GM18909 (cell line): ENCODE results near the gene TEX13A.
"Not testable (repeated sequence)": the region's sequence is repeated elsewhere in the genome, so short reads cannot be mapped to it uniquely, and the experiment has no call there.

Source experiments
- ATAC-seq: cut with Tn5 transposase; IDR thresholded peaks from one replicate; pipeline ENCODE4 v1.9.1; 2021; ENCODE audit warnings: mild to moderate bottlenecking; ENCODE audit not compliant: unreplicated experiment, poor library complexity

Gene TEX13A, protein sequence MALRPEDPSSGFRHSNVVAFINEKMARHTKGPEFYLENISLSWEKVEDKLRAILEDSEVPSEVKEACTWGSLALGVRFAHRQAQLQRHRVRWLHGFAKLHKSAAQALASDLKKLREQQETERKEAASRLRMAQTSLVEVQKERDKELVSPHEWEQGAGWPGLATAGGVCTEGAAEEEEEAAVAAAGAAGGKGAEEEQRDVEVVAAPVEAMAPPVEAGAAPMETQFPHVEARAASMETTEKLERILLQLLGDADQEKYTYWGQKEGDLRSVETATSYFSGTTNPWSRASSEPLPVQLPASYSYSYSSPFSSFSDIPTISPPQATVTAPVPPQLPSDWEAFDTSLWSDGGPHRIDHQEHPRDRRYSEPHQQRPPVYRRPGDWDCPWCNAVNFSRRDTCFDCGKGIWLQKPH

DNA sequence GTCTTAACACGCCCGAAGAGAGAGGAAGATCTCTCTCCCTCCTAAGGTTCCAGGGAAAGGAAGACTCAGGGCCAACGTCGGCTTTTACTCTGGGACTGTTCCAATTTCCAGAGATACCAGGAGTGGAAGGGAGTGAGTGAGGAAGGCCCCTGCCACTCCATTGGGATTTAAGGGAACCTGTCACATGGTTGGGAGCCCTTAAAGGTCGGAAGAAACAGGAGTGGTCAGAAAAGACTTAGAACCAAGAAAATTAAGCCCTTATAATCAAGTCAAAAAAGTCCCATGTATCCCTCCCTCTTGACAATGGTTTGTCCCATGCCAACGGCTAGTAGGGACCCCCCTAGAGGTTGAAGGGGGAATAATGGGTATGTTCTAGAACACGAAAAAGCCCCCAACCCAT, at the start of gene TEX13A:
TEX13A (minus strand) TSS at position 59 of the 400 bp plus-strand sequence. CDS start 297 bp downstream, outside the sequence.
- no peak for ATAC-seq

DNA sequence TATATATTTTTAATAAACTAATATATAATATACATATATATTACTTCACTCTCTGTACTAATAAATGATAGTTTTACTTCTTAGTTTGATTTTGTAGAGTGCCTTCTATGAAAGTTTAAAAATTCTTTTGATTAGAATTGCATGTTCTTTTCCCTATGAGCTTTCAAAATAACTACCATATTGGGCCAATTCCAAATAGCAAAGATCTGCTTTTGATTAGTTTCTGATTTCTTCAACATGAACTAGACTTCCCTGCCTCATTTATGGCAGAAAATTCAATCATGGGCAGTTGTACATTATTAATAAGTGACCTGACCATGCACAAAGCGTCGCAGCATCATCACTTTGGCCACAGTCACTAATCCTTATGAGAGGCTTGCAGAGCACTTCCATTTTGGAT, 48.9 kb upstream of the TEX13A start:
- ATAC-seq, result no peak

DNA sequence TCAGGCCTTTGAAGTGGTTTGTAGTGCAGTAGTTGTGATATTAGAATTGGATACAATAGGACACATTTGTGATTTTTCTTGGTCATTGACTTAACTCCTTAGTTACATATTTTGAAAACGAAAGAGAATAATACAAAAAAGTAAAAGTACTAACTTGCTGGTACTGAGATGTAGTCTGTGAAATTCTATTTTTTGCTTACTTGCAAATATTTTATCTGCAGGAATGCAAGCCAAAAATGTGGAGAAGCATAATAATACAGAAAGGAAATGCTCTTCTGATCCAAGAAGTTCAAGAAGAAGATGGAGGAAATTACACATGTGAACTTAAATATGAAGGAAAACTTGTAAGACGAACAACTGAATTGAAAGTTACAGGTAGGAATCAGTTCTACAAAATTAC, 46.7 kb upstream of the TEX13A start:
- no peak for ATAC-seq

DNA sequence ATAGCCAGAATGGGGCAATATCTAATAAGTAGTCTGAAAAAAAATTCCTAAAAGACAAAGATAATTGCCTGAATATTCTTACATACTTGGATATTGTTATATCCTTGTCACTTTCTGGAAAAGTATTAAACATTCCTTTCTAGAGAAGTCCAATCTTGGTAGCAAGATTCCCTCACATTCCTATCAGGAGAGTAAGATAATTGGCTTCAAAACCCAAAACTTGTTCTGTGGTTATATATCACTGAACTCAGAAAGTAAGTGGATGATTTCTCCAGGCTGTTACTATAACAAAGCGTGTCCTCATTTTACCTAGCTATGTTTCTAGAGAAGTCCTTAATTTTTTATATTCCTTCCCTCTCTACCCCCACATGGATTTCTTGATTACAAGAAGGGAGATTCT, 46.0 kb upstream of the TEX13A start:
- ATAC-seq, result no peak

DNA sequence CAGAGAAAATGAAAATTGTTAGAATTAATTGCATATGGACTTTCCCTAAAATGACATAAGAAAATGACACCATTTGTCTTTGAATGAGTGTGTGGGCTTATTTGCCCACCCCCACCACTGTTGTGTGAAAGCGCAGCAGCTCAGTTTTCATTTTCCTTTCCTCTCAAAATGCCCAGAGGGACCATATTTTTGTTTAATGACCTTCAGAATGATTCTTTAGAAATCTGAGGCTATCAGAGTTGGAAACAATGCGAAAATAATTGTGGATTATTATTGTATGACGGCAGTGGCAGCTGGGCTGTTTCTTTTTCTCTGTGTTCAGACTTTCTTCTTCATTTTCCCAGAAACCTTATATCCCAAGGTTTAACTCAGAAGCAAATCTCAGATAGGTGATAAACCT, 44.6 kb upstream of the TEX13A start:
- no peak for ATAC-seq

DNA sequence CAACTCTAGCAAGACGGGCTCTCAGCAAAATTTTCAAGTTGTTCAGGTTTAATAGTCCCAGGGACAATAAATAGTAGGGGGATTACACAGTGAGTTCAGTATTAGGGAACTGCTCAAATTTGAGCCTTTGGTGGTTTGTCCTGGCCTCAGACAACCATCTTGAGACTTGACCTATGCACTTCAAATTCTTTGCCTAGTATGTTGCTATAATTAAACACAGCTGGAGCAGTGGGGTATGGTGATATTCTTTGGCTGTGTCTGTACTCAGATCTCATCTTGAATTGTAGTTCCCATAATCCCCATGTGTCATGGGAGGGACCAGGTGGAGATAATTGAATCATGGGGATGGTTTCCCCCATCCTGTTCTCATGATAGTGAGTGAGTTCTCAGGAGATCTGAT, 43.3 kb upstream of the TEX13A start:
- ATAC-seq, result no peak

DNA sequence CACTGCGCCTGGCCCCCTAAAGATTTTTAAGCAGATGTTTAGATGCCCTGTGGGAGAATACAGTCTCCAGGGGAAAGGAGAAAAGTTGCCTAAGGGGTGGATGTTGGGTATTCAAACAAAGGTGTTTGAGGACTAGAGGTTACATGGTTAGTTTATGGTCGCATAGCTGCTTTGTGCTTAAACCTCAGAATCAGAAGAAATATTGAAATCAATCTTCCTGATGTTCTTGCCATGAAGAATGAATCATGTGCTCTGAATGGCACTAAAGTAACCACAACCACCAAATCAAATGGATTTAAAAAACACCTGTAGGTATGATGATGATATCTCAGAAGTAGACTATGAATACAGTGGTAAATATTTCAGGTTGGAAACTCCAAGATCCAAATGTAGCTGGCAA, 42.7 kb upstream of the TEX13A start:
- no peak for ATAC-seq

DNA sequence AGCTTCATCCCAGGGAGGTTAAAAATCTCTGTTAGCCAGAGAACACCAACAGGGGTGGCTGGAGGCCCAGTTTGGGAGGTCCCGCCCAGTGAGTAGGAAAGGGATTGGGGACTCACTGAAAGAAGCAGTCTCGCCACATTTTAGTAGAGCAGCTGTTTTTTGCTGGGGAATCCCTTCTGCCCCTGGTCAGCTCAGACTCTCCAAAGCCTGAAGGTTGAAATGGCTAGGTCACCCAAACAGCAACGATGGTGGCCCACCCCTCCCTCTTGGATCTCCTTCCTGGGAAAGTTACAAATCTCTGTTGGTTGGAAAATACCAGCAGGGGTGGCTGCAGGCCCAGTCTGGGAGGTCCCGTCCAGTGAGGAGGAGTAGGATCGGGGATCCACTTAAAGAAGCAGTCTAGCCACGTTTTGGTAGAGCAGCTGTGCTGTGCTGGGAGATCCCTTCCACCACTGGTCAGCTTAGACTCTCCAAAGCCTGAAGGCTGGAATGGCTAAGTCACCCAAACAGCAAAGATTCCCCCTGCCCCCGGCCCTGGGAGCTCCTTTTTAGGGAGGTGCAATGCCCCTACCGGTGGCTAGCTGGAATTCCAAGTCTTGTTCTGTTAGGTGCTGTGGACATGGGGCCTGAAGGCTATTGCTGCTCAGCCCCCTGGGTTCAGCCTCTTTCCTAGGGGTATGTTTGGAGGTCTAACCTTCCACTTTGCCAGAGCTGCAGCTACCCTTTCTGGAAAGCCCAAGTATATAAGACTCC, 40.0 kb upstream of the TEX13A start:
- no peak for ATAC-seq

DNA sequence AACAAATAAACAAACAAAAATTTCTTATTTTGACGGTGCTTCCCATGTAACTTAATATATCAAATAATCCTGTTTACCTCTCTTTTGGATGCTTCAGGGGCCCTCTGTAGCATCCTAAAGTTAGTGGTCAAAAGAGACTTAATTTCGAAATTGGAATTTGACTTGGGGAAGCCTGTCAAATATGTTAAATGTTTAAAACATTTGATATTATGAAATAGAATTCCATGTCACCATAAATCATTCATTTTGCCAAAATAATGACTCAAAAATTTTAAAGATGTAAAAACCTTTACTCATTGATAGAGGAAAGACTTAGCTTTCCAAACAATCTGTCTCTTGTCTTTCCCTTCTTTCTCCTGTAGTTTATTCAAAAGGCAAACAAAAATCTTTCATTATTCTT, 20.6 kb upstream of the TEX13A start:
- ATAC-seq, result no peak

DNA sequence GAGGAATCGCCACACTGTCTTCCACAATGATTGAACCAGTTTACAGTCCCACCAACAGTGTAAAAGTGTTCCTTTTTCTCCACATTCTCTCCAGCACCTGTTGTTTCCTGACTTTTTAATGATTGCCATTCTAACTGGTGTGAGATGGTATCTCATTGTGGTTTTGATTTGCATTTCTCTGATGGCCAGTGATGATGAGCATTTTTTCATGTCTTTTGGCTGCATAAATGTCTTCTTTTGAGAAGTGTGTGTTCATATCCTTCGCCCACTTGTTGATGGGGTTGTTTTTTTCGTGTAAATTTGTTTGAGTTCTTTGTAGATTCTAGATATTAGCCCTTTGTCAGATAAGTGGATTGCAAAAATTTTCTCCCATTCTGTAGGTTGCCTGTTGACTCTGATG, 16.9 kb upstream of the TEX13A start:
- ATAC-seq, result not testable (repeated sequence)

DNA sequence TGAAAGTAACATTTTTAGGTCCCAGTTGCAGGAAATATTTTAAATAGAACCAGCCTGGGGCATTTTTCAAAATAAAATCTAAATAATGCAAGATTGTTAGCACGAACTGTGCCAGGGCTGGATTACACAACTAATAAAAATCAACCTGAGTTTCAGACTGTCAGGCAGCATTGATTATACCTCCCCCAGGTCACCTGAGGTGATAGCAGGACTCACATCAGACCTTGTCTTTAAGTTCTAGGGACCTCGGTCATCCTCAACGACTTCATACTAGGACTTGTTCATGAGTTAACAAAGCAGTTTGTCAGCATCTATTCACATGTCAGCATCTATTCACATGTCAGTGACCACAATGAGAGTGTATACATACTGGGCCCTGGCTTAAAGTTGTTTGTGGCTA, 8.7 kb upstream of the TEX13A start:
- ATAC-seq, result no peak

DNA sequence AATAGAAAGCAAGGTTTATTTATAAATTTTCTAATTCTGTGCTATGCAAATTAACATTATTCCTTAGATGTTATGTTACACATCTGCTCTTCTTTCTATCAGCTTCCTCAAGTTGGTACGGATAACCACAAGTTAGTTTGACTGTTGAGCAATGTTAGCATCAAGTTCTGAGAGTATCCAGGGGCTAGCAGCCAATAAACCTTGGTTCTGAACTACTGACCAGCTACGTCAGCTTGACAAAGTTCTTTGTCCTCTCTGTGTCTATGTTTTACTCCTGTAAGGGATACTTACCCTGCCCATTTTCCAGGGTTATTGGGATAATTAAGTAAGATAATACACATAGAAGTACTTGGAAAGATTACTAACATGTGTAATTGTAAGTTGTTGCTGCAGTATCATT, 8.1 kb upstream of the TEX13A start:
- no peak for ATAC-seq

DNA sequence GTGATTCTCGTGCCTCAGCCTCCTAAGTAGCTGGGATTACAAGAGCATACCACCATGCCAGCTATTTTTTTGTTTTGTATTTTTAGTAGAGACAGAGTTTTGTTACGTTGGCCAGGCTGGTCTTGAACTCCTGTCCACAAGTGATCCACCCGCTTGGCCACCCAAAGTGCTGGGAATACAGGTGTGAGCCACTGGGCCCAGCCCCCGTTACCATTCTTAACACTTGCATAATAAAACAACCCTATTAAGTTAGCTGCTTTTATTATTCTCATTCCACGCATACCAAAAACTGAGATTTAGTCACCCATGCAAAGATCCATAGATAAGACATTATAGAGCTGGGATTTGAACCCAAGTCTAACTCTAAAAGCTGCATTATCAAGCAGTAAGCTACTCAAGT, 6.0 kb upstream of the TEX13A start:
- no peak for ATAC-seq

DNA sequence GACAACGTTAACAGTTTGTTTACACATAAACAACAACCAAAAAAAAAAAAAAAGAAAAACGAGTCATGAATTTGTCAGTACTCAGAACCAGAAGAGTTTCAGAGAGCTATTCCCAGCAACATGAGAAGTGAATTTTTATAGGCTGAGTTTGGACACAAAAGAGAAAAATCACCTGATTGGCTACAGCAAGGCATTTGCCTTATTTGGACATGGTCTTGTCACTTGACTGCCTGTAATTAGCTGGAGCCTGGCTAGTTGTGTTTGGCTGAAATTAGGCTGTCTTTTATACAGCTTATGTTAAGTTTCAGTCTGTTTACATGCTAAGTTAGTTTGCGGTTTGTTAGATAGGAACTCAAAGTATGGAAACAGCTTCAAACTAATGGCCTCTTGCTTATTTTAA, 880 bp upstream of the TEX13A start:
- no peak for ATAC-seq

DNA sequence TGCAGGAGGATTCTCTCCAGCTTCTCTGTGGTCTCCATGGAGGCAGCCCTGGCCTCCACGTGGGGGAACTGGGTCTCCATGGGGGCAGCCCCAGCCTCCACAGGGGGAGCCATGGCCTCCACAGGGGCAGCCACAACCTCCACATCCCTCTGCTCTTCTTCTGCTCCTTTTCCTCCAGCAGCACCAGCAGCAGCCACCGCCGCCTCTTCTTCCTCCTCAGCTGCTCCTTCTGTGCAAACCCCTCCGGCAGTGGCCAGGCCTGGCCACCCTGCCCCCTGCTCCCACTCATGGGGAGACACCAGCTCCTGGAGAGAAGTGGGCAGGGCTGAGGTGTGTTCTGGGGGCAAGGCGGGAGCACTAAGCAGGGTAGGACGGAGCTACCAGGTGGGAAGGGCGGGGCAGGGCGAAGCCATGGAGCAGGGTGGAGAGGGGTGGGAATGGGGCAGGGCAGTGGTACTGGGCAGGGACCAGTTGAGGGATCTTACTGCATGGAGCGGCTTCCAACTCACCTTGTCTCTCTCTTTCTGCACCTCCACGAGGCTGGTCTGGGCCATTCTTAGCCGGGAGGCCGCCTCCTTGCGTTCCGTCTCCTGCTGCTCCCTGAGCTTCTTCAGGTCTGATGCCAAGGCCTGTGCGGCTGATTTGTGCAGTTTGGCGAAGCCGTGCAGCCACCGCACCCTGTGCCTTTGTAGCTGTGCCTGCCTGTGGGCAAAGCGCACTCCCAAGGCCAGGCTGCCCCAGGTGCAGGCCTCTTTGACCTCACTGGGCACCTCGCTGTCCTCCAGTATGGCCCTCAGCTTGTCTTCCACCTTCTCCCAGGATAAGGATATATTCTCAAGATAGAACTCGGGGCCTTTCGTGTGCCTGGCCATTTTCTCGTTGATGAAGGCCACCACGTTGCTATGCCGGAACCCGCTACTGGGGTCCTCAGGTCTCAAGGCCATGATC, 766 bp downstream of the TEX13A start:
- no peak for ATAC-seq

DNA sequence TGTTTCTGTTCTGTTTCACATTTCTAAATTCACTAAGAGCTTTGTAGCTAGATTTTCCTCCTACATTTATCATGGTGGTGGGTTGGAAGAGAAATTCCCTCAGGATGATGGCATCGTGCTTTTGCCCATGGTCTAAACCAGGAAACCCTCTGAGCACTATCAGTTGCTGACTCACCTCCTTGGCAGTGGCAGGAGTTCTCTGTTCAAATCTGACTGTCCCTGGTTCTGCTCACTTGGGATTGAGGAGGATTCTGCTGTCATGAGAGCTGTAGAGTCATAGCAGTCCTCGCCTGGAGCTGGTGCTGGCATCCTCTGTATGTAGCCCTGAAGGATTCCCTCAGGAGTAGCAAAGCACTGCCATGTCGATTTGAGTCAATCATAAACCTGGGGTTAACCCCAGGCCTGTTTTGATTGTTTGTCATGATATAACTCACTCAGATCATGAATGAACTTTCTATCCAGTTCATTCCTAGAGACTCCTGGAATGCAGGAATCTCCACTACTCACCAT, 9.4 kb downstream of the TEX13A start:
- ATAC-seq, result no peak

DNA sequence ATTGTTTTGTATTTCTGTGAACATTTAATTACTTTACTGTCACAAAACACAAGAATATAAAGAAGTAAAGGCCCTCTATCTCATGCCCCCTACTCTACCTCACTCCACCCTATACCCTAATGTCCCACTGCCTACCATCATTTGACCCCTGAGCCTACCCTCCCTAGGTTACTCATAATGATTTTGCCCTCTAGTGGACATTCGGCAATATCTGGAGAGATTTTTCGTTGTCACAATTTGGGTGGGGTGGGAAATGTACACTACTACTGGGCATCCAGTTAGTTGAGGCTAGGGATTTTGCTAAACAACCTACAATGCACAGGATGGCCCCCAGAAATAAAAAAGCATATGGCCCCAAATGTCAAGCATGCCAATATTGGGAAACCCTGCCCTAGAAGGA, 10.2 kb downstream of the TEX13A start:
- no peak for ATAC-seq

DNA sequence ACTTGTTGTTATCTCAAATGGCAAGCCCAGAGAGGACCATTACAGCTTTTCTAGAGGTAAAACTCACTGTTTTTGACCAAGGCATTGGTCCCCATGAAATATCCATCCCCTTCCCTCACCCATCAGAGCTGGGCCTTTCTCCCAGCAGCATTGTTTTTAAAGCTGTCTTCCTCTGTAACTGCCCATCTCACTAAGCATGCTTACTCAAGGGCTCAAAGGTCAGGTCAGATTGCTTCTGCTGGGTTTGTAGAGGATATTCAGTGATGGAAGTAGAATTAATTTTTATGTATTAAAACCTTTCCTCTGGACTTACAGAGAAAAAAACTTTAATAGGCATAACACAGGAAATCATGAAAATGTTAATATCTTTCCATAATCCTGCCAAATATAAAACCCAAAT, 11.1 kb downstream of the TEX13A start:
- no peak for ATAC-seq

DNA sequence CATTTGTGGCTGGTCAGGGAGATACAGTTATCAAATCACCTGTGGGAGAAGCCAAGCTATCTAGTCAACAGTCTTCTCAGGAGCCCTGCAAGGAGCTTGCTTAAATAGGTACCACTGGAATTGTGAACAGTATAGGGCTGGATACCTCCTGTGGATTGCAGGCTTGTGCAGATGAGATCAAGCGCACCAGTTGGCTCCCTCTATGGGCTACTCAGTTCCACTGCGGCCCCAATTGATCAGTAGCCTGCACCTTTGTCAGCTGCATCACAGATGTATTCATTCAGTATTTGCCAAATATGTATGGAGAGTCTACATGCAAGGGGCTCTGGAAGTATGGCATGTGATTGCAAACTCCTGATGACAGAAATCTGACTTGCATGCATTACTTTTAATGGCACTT, 28.6 kb downstream of the TEX13A start:
- peak; percentile 76 for ATAC-seq

DNA sequence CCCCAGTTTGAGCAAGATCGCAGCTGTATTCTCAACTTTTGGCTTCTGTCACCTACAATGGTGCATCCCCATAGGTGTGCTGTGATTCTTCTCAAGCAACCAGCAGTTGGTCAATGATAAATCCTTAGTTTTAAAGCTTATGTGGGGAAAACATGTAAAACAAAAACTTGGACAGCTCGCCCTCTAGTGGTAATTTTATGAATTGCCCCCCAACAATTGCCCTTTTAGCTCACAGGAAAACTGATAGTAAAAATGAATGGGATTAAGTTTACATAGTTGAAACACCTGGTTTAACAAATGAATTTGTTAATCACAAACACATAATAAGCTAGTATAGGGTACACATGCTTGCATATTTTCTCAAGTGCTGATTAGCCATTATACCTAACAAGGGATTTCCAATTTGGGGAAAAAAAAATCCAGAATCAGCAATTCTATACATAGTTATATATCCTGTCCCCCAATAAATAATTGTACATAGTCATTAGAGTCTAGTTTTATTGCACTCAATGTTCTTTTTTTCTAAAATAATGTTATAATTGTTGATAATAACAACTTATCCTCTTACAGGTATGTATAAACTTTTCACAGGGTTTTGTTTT, 30.1 kb downstream of the TEX13A start:
- ATAC-seq, result peak; percentile 45
